Hepatocyte (in vitro differentiated cells): ENCODE results near the gene FSIP1. TPM values are rescaled to one million over a fixed set of nuclear protein-coding genes. Genes with fewer than 3 reads are reported as not detected.
A peak's percentile ranks its signal among the peaks of the same experiment; 100 is the strongest.

Experiments used
- DNase-seq: peaks from one replicate; pipeline ENCODE4 v3.0.0-alpha.2; 2016; ENCODE audit warnings: low spot score
- H2AFZ ChIP-seq: fragments of 200-600 bp; sonication (generic); 2 replicates; pipeline ENCODE4 v1.6.0; 2016; ENCODE audit warnings: antibody characterized with exemption, mild to moderate bottlenecking
- H3K27ac ChIP-seq: fragments of 200-600 bp; sonication (generic); 2 replicates; pipeline ENCODE4 v1.5.1; 2016; ENCODE audit warnings: mild to moderate bottlenecking
- H3K27me3 ChIP-seq: fragments of 200-600 bp; sonication (generic); 2 replicates; pipeline ENCODE4 v1.6.1; 2016
- H3K36me3 ChIP-seq: fragments of 200-600 bp; sonication (generic); replicated peaks from 2 replicates; pipeline ENCODE4 v1.5.1; 2016; ENCODE audit warnings: low read depth; ENCODE audit not compliant: insufficient read depth
- H3K4me1 ChIP-seq: fragments of 200-600 bp; sonication (generic); 2 replicates; pipeline ENCODE4 v1.5.1; 2016; ENCODE audit warnings: mild to moderate bottlenecking, moderate library complexity; ENCODE audit not compliant: insufficient read depth
- H3K4me2 ChIP-seq: fragments of 200-600 bp; sonication (generic); 2 replicates; pipeline ENCODE4 v1.6.0; 2016
- H3K4me3 ChIP-seq: fragments of 200-600 bp; sonication (generic); 2 replicates; pipeline ENCODE4 v1.5.1; 2016; ENCODE audit warnings: mild to moderate bottlenecking
- H3K79me2 ChIP-seq: fragments of 200-600 bp; sonication (generic); 2 replicates; pipeline ENCODE4 v1.6.0; 2017; ENCODE audit warnings: mild to moderate bottlenecking
- H3K9me2 ChIP-seq: fragments of 200-600 bp; sonication (generic); replicated peaks from 2 replicates; pipeline ENCODE4 v1.6.0; 2017; ENCODE audit warnings: mild to moderate bottlenecking; ENCODE audit not compliant: insufficient read depth
- H3K9me3 ChIP-seq: fragments of 200-600 bp; sonication (generic); 2 replicates; pipeline ENCODE4 v1.5.1; 2016; ENCODE audit warnings: low read depth, mild to moderate bottlenecking
- H4K20me1 ChIP-seq: fragments of 200-600 bp; sonication (generic); 2 replicates; pipeline ENCODE4 v1.6.0; 2016; ENCODE audit warnings: mild to moderate bottlenecking; ENCODE audit not compliant: insufficient read depth, poor library complexity, severe bottlenecking
- EZH2 ChIP-seq: fragments of 200-600 bp; sonication (generic); IDR thresholded peaks from 2 replicates; pipeline ENCODE4 v1.6.1; 2016; ENCODE audit warnings: antibody characterized with exemption, mild to moderate bottlenecking, borderline replicate concordance
- EZH2phosphoT487 ChIP-seq: fragments of 200-600 bp; sonication (generic); IDR thresholded peaks from one replicate; pipeline ENCODE4 v1.6.1; 2018; ENCODE audit warnings: antibody characterized with exemption, mild to moderate bottlenecking, low read depth, moderate library complexity; ENCODE audit not compliant: unreplicated experiment, severe bottlenecking
- WGBS: methylation state at CpG from one replicate; pipeline ENCODE4 v1.1.6; 2016; ENCODE audit warnings: low lambda C conversion rate; ENCODE audit errors: missing lambda C conversion rate; 5-methylcytosine and 5-hydroxymethylcytosine counted together
- polyA plus RNA-seq: library from polyadenylated mRNA; unstranded; fragments of >200 nt; fragmentation: Nextera tagmentation; extraction: Ambion mirVana; gene quantifications from 2 replicates; pipeline ENCODE4 v1.2.1, GENCODE V29; 2016
- total RNA-seq: library from RNA; depleted of rRNA; stranded (reverse); fragments of >200 nt; gene quantifications from 2 replicates; pipeline ENCODE4 v1.2.3, GENCODE V29; 2014
- TF ChIP-seq, protein P1 (sequence below): fragments of 200-600 bp; sonication (generic); IDR thresholded peaks from 2 replicates; pipeline ENCODE4 v1.5.1; 2016; ENCODE audit warnings: antibody characterized with exemption, mild to moderate bottlenecking; ENCODE audit not compliant: poor library complexity

Gene FSIP1
- total and polyA plus RNA-seq, 2 experiments from 2014 or later: 0.60 to 0.79 TPM

DNA sequence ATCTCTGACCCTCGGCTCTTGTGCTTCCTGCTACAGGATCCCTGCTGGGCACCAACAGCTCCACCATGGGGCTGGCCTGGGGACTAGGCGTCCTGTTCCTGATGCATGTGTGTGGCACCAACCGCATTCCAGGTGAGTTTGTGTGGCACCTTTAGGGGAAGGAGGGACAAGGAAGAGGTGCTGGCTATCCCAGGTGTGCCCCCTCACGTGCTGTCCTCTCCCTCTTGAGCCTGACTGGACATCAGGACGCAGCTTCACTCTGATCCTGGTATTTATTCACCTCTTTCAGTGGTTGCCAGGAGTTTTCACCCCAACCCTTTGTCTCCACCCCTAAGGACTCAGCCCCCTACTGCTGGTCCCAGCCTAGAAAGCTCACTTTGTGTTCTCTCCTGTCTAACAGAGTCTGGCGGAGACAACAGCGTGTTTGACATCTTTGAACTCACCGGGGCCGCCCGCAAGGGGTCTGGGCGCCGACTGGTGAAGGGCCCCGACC is 200.8 kb downstream of the FSIP1 start:
- WGBS: 61% methylated on average over 11 of the region's 13 CpGs
- H3K27ac ChIP-seq: peak overlapping the region; percentile 91
- H3K9me2 ChIP-seq: no peaks in the 10 kb centered on the region
- H3K4me3 ChIP-seq: peak overlapping the region; percentile 19
- peaks cover 17% of the 10 kb centered on the region for H3K4me1 ChIP-seq
- H2AFZ ChIP-seq: no peak overlapping the region
- H3K79me2 ChIP-seq: peaks cover 30% of the 10 kb centered on the region
- H3K4me2 ChIP-seq: peak overlapping the region; percentile 81
- no peaks in the 10 kb centered on the region for H3K27me3 ChIP-seq
- TF ChIP-seq EZH2phosphoT487 (no peak), EZH2 (no peak)
- TF ChIP-seq, protein P1, sequence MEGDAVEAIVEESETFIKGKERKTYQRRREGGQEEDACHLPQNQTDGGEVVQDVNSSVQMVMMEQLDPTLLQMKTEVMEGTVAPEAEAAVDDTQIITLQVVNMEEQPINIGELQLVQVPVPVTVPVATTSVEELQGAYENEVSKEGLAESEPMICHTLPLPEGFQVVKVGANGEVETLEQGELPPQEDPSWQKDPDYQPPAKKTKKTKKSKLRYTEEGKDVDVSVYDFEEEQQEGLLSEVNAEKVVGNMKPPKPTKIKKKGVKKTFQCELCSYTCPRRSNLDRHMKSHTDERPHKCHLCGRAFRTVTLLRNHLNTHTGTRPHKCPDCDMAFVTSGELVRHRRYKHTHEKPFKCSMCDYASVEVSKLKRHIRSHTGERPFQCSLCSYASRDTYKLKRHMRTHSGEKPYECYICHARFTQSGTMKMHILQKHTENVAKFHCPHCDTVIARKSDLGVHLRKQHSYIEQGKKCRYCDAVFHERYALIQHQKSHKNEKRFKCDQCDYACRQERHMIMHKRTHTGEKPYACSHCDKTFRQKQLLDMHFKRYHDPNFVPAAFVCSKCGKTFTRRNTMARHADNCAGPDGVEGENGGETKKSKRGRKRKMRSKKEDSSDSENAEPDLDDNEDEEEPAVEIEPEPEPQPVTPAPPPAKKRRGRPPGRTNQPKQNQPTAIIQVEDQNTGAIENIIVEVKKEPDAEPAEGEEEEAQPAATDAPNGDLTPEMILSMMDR: peak; percentile 44
- no peaks in the 10 kb centered on the region for H3K9me3 ChIP-seq
- DNase-seq: peak; percentile 79
- no peaks in the 10 kb centered on the region for H3K36me3 ChIP-seq
- peaks cover 17% of the 10 kb centered on the region for H4K20me1 ChIP-seq

DNA sequence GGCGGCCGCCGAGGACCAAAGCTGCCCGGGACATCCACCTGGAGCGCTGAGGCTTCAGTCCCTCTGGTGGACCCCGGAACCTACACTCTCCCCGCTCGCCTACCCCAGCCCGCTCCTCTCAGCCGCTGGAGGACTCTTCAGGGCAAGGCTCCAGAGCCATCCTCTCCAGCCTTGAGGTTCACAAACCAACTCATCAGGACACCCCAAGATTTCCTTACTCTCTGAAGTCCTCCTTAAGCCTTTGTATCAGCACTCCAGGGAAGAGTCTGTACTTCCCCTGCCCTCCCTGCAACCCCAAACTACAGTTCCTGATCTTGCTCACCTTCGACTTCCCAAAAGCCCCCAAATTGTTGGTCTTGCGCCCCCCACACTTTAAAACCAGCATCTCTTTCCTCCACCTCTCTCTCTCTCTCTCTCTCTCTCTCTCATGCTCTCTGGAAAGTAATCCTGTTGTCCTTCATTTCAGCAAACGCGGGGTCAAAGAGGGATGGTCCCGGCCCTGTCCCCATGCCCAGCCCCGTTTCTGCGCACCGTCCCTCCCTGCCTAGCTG is 201.3 kb downstream of the FSIP1 start:
- peak overlapping the region; percentile 49 for H2AFZ ChIP-seq
- no peaks in the 10 kb centered on the region for H3K27me3 ChIP-seq

DNA sequence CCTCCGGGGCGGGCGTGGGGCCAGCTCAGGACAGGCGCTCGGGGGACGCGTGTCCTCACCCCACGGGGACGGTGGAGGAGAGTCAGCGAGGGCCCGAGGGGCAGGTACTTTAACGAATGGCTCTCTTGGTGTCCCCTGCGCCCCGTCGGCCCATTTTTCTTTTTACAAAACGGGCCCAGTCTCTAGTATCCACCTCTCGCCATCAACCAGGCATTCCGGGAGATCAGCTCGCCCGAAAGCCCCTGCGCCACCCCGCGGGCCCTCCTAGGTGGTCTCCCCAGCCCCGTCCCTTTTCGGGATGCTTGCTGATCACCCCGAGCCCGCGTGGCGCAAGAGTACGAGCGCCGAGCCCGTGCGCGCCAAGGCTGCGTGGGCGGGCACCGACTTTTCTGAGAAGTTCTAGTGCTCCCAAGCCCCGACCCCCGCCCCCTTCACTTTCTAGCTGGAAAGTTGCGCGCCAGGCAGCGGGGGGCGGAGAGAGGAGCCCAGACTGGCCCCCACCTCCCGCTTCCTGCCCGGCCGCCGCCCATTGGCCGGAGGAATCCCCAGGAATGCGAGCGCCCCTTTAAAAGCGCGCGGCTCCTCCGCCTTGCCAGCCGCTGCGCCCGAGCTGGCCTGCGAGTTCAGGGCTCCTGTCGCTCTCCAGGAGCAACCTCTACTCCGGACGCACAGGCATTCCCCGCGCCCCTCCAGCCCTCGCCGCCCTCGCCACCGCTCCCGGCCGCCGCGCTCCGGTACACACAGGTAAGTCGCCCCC is 202.0 kb downstream of the FSIP1 start, which contains the start of gene THBS1:
Gene THBS1 (plus strand): TSS at position 595 of the 757 bp plus-strand sequence. CDS start 779 bp downstream, outside the sequence.
- H2AFZ ChIP-seq: peak within 1 kb of the TSS; percentile 49
- WGBS: under 1% methylated on average over 60 of the region's 74 CpGs
- peaks cover 30% of the 10 kb centered on the region for H3K79me2 ChIP-seq
- no peaks in the 10 kb centered on the region for H3K9me2 ChIP-seq
- TF ChIP-seq, protein P1: no peak
- TF ChIP-seq EZH2 (no peak), EZH2phosphoT487 (no peak)
- H3K4me3 ChIP-seq: peak within 1 kb of the TSS; percentile 20
- no peaks in the 10 kb centered on the region for H3K27me3 ChIP-seq
- H3K9me3 ChIP-seq: no peaks in the 10 kb centered on the region
- peak within 1 kb of the TSS; percentile 81 for H3K4me2 ChIP-seq
- peaks cover 17% of the 10 kb centered on the region for H3K4me1 ChIP-seq
- H3K27ac ChIP-seq: peak within 1 kb of the TSS; percentile 91
- peaks cover 12% of the 10 kb centered on the region for H4K20me1 ChIP-seq
- peak; percentile 94 for DNase-seq
- H3K36me3 ChIP-seq: no peaks in the 10 kb centered on the region

More for the DNA sequence above, 201.3 kb downstream of the FSIP1 start:
- TF ChIP-seq EZH2phosphoT487 (no peak), EZH2 (no peak)
- TF ChIP-seq, protein P1: no peak
- peak overlapping the region; percentile 91 for H3K27ac ChIP-seq
- H3K4me1 ChIP-seq: peaks cover 17% of the 10 kb centered on the region
- peak overlapping the region; percentile 81 for H3K4me2 ChIP-seq
- no peaks in the 10 kb centered on the region for H3K9me2 ChIP-seq
- peak overlapping the region; percentile 19 for H3K4me3 ChIP-seq
- H3K9me3 ChIP-seq: no peaks in the 10 kb centered on the region
- H3K36me3 ChIP-seq: no peaks in the 10 kb centered on the region
- H4K20me1 ChIP-seq: peaks cover 17% of the 10 kb centered on the region
- H3K79me2 ChIP-seq: peaks cover 30% of the 10 kb centered on the region
- no peak for DNase-seq
- 8% methylated on average over 18 of the region's 18 CpGs for WGBS
